SHP77 (cell line): ENCODE results near the gene PTPRN2.

ENCODE experiments used
- DNase-seq, 2 experiments: peaks; one replicate each; lab custom pipeline; 2025; lab: John Stamatoyannopoulos, UW

The PTPRN2 gene

DNA sequence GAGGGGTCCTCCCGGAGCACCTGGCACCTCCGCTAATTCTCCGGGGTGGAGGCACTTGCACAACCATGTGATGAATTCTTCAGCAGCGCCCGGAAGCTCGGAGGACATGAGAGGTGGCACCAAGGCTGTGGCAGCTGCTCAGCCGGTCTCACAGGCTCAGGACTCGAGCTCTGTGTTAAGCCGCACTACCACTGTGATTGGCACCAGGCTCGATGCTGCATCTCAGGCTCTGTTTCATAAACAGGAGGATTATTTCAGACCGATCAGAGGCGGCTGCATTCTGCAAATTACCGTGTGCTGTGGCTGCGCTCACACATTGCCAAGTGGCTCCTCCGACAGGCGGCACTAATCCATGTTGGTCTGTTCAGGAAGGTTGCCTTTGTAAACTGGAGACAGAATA, 755.6 kb downstream of the PTPRN2 start:
- DNase-seq = no peak

DNA sequence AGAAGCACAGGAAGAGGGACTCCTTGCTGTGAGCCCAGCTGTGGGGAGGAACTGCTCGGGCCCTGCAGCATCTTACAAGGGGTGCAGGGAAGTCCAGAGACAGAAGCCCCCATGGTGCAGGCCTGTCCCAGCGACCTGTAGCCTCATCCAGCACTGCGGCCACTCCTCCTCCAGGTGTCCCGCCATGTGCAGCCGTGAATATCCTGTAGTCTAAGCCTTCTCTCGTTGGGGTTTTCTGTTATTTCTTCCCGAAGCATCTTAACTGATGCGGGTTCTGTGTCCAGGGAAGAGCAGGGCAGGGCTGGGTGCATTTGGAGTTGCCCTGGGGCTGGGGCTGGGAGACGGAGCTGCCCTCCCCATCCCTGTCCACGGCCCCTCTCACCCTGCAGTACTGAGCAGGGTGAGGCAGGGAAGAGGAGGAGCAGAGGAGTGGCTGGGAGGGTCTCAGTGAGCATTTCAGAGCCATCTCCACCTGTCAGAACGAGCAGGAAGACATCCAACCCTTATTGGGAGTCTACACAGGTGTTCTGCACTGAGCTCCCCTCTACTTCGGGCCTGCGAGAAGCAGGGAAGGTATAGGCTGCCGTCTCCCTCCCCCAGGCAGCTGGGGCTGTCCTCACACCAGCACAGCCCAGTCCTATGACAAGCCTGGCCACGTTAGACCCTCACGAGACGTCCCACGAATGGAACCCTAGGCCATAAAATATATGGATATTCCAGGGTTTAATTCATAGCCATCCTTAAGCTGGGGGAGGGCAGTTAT, 756.3 kb downstream of the PTPRN2 start:
- no peak for DNase-seq

DNA sequence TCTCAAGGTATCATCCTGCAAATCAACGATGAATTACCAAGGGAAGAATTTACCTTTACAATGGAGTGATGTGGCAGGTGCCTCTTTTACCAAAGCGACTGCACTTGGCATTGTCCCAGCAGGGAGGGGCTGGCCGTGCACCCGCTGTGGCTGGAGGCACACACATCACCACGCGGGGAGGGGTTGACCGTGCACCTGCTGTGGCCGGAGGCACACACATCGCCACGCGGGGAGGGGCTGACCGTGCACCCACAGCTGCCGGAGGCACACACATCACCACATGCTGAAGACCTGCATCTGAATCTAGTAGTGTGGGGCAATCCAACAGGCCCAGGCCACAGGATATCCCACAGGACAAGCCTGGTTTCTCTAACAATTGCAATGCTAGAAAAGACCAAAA, 757.3 kb downstream of the PTPRN2 start:
- peak; percentile 10 to 27 for DNase-seq

DNA sequence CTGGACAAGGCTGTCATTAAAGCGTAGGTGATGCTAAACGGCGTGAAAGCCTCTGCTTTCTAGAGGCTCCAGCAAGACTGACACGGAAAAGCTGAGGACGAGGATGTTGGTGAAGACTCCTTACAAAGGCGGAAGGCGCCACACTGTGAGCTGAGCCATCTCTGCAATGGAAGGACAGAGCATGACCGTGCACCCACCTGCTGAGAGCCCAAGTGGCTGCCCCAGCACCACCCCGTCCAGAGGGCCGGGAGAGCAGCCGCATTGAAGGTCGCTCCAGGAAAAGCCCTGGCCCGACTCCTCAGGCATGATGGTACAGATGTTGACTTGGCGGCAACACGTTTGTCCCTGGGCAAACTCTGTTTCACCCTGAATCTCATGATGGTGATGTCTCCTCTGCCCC, 758.1 kb downstream of the PTPRN2 start:
- DNase-seq = no peak

DNA sequence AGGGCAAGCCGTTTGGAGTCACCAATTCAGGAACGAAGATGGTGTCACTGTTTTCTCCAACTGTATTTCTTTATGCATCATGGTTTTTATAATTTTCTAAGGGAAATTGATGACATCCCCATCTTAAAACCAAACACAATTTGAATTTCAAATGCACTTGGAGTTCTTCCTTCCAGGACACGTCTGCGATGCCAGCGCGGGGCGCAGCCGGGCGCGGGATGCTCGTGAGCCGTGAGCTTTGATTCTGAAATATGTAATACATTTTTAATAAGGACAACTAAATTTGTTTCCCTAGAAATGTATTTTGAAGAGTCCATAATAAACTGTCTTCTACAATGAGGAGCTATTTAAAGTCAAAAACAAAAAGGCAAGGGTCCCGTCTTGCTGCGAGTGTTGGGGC, 758.7 kb downstream of the PTPRN2 start:
- no peak for DNase-seq

DNA sequence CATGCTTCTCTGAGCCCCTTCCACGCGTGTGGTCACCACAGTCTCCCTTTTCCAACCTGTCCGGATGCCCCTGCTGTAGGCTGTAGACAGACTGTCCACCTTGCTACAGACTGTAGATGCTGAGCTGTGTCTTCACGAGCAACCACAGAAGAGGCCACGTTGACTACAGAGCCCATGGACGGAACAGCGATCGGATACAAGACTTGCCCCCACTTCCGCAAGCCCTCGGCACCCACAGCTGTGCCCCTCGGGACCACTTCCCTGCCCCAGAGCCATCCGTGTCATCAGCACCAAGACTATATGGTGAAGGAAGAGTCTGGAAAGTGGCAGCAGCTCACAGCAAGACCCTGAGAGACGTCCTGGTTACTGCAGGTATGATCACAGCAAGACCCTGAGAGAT, 759.4 kb downstream of the PTPRN2 start:
- DNase-seq = no peak

DNA sequence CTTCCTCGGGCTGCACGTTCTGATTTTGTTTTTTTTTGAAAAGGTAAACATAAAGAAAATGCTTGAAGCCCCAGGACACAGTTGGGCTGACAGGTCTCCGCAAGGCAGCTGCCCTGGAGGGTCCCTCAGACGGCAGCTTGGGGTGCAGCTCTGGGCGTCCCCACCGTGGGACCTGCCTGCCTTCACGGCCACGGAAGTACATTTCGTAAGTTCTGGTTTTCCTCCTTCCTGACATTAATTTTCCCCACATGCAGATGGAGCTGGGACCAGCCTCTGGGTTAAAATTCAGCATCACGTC, 759.8 kb downstream of the PTPRN2 start:
- DNase-seq = no peak

DNA sequence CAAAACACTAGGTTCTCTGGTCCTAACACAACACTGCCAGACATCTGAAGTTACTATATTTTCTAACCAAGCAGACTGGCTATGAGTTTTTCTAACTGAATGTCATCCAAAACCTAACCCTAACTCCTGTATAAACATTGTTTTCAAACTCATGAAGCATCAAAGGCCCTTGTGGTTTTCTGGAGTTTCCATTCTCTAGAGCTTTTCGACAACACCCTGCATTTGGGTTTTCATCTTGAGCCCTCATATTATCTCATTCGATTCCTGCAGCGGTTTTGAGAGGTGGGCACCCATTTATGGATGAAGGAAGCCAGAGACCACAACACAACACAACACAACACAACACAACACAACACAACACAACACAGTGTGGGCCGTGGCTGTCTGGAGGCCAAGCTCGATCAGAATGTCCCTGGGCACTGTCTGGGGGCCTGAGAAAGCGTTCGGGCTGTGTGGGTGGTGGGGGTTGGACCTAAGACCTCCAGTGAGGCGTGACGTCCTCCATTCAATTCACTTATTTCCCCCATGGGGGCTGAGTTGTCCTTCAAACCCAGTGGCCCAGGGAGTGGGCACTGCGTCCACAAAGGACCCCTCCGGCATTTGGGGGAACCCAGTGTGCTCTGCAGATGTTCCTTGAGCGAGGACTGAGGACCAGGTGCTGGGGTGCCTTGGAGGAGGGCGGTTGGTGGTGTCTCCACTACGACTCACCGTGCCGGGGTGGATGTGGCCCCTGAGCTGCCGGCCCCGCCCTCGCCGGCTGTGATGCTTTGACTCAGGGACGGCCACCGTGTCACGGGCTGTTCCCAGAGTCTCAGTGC, 760.4 kb downstream of the PTPRN2 start:
- no peak for DNase-seq

DNA sequence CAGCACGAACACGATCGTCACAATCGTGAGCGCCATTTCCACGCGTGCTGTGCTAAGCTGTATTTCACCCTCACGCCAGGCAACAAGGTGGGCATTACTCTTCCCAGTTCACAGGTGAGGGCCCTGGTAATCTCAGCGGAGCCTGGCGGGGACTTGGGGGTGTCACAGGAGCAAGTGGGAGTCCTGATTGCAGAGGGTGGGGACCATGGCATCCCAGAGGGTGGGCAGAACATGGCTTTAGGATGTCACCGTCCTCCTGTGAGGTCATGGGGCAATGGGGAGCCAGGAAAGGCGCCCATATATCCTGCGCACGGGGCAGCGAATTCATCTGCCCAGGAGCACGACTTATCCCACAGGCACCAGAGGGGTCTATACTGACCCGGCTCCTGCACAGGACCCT, 761.1 kb downstream of the PTPRN2 start:
- DNase-seq = no peak

DNA sequence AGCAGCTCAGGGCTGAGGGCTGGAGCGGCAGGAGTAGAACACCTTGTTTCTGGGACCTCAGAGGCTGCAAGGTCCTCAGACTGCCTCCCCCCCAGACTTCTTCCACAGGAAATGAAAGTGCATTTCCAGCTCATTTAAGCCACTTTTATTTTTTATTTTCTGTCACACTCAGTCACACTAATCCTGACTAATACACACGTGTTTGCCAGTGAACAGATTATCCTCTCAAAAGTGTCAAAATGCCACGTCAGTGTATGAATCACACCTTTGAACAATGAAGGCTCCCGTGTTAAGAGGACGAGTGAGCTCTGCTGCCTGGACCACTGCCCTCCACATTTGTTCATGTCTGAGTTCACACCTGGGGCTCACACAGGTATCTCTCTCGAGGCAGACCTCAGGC, 762.3 kb downstream of the PTPRN2 start:
- no peak for DNase-seq

DNA sequence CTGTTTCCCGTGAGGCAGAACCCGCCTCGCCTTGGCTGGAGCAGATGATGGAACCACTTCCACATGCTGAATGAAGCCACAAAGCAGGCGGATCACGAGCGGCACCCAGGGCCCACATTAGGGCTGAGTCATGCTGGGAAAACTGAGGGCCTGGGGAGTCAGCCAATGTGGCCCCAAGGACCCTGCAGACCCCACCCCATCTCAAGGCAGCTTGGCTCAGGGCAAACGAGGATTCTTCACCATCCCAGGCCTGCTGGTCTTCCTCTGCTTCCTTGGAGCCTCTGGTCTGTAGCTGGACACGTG, 762.9 kb downstream of the PTPRN2 start:
- no peak for DNase-seq

DNA sequence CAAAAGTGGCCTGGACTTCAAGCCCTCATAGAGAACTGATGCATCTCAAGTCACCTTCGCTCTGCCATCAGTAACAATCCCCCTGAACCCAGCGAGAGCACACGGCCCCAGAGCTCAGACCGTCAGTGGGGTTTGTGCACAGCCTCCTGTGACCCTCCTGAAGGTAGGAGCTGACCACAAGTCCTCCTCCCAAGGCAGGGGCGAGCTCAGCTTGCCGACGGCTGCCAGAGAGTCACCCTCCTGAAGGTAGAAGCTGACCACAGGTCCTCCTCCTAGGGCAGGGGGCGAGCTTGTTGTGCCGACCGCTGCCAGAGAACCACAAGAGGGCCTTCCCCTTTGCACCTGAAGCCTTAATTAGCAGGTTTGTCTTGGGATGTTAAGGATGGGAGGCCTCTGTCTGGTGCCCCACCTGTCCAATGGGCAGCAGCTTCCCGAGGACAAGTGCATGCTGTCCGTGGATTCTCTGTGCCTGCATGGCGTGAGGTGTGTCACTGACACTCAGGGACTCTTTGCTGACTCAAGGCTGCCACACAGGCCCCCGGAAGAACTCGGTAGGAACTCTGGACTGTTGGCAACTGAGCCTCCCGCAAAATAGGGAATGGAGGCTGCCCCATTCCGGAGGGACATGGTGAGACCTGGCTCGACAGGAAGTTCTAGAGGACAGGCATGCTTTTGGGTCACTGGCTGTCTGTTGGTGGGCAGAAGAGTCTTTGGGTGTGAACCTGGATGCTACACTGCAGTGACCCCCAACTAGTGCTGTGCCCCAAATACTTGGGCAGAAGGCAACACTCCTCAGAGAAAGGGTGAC, 763.4 kb downstream of the PTPRN2 start:
- no peak for DNase-seq

DNA sequence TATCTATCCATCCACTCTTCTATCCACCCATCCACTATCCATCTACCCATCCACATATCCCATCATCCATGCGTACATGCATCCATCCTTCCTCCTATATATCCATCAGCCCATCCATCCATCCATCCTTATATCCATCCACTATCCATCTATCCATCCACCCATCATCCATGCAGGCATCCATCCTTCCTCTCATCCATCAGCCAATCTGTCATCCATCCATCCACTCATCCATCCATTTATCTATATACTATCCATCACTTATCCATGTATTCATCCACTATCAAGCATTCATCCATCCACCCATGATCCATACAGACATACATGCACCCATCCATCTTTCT, 765.0 kb downstream of the PTPRN2 start:
- DNase-seq = no peak

DNA sequence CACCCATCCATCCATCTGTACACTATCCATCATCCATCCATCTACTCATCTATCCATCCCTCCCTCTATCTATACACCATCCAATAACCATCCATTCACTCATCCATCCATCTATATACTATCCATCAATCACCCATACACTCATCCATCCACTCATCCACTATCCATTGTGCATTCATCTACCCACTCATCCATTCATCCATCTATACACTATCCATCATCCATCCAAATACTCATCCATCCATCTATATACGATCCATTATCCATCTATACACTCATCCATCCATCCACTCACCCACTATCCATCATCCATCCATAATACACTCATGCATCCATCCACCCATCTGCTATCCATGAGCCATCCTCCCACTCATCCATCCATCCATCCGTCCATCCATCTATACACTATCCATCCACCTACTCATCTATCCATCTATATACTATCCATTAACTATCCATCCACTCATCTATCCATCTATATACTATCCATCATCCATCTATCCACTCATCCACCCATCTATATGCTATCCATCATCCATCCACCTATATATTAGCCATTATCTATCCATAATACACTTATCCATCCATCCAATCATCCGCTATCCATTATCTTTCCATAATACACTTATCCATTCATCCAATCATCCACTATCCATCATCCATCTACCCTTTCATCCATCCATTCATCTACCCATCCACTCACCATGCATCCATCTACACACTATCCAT, 765.5 kb downstream of the PTPRN2 start:
- DNase-seq = no peak

DNA sequence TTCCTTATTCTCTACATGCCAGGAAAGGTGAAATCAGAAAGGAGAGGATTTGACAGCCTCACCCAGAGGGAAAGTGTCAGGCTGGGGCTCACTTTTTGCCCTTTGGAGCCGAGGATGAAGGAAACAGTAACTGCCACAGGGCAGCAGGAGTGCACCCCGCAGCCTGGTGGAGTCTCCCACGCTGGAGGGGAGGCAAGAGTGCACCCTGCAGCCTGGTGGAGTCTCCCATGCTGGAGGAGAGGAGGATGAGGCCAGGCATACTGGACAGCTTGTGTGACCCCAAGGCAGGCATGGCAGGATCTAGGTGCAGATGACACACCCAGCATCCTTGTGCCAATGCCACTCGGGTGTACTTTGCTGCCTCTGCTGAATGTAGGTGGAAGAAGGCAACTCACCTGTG, 766.8 kb downstream of the PTPRN2 start:
- DNase-seq = no peak

DNA sequence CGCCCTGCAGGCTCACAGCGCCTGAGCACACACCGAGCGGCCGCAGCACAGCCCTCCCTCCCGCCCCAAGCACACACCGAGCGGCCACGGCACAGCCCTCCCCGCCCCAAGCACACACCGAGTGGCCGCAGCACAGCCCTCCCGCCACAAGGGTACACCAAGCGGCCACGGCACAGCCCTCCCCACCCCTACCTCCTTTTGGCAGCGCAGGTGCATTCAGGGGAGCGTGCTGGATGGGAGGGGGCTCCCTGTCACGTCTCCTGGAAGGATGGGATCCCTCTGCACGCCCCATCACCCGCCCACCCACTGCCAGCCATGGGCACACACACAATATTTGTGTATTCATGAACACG, 768.2 kb downstream of the PTPRN2 start:
- no peak for DNase-seq

DNA sequence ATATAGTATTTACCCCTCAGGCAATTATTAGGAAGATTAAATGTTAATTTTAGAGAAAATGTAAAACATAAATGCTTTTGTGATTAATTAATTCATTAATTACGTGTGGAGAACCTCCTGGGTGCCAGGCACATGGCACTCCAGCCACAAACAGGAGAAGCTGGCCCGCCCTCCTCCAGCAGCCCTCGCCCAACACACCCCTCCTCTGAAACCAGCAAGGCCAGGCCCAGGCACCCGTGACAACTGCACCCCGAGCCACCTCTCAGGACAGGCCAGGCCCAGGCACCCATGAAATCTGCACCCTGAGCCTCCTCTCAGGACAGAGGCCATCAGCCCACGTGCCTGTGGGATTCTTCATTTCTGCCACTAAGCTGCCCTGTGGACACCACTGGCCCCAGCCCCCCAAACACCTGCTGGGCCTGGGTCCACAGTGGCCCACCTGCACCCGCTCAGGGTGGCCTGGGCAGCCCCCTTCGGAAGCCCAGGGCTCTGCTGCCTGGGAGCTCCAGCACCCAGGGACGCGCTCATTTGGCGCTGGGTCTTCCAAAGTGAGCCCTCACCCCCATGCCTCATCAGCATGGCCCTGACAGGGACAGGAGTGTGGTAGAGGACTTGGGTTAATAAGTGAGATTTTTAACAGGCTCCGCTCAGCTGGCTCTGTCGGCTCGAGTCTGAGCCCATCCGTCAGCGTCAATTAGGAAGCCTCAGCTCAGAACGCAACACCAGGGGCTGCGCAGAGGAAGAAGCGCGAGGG, 768.7 kb downstream of the PTPRN2 start:
- no peak for DNase-seq

DNA sequence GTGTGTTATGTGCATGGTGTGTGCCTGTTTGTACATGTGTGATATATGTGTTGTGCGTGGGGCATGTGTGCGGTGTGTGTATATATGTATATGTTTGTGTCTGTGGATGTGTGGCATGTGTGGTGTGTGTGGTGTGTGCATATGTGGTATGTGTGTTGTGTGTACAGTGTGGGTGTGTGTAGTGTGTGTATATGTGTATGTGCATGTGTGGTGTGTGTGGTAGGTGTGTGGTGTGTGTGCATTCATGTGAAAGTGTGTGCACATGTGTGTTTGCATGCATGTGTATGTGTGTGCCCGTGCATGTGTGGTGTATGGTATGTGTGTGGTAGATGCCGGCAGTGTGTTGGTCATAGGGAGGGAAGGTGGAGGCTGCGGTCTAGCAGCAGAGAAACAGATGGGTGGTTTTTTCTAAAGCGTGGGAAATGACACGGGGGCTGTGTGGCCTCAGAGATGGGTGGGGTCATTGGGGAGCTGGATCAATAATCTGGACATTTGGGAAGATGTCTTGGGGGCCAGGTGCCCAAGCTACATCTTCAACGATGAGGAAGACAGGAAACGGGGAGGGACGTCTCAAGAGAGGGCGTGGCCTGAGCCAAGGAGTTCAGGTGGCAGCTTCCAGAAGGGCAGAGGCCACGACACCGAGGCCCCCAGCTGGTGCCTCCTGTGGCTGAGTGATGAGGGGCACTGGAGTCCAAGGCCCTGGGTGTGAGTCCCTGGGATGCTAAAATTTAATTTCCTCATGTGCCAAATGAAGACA, 769.5 kb downstream of the PTPRN2 start:
- DNase-seq = no peak

DNA sequence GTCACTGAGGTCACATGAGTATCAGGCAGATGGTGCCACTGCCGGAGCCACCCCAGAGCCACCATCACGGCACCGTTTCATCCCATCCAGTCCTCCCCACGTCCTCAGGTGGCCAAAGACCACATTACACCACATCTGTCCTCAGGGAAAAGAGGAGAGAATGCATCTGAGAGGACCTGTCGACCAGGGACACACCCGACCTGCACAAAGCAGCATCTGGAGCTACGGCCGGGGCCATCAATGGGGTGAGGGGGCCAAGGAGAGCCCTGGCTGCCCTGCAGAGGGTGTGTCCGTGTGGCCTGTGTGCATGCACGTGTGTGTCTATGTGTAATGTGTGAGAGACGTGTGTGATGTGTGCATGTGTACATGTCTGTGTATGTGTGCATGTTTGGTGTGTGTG, 770.2 kb downstream of the PTPRN2 start:
- DNase-seq = no peak

DNA sequence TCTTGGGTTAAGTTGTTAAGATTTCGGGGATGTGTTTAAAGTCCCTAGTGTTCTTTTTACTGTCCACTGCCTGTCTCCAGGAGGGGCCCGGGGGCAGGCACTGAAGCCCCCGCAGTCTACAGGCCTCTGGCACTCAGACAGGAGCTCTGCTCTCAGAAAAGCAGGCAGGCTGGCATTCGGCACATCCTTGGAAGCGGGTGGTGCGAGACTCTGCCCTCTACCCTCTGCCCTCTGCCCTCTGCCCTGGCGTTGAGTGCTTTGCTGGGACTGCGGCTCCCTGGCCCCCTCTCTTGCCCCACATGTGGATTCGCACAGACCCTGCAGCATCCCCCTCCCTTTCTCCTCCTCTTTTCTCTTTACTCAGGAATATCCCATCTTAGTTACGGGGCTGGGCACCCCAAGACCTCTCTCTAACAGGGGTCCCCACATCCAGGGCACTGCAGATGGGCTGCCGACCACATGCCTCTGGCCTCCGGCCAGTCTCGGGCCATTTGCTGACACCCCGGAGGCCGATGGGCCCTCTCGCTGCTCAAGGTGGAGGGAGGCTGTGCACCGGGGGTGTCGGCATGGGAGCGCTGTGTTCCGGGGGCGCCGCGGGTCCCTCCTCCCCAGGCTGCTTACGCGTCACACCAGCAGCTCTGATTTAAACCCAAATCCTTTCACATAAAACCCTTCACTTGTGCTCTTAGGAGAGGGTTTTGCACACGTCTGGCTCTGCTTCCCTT, 770.9 kb downstream of the PTPRN2 start:
- DNase-seq = no peak

DNA sequence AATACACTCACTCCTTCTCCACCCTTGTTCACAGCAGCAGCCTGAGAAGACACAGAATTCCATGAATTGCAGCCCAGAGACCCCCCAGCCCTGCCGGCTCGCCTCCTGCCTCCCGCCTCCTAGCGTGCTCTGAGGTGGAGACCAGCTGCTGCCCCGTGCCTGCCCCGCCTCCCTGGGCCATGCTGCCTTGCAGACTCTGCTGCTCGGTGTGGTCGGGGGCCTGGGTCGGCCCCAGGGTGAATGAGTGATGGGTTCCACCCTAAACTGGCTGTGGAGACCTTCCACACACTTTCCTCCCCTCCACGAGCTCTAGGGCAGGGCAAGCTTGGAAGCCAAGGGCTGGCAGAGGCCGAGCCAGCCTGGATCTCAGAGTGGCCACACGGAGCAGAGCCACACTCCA, 771.5 kb downstream of the PTPRN2 start:
- DNase-seq = no peak
